Measurements from ENCODE around the gene CNIH2.
A peak's percentile ranks its signal among the peaks of the same experiment; 100 is the strongest.
"Not testable (repeated sequence)": the region's sequence is repeated elsewhere in the genome, so short reads cannot be mapped to it uniquely, and the experiment has no call there.

Gene CNIH2

DNA sequence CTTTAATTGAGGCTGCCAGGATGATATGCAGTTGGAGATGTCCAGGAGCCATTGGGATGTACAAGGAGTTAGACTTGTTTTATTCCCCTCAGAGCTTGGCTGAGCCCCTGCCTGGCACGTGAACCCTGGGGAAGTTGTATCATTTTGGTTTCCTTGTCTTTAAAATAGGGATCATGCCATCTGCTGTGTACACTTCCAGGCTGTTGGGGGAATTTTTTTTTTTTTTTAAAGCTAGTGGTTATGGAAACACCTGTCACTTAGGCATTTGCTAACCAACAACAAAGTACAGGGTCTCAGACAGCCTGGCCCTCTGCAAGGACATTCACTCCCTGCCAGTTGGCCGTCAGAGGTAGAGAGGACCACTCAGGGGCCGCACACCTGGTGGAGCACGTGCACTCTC is 18.0 kb upstream of the CNIH2 start:
- no peak for DNase-seq

DNA sequence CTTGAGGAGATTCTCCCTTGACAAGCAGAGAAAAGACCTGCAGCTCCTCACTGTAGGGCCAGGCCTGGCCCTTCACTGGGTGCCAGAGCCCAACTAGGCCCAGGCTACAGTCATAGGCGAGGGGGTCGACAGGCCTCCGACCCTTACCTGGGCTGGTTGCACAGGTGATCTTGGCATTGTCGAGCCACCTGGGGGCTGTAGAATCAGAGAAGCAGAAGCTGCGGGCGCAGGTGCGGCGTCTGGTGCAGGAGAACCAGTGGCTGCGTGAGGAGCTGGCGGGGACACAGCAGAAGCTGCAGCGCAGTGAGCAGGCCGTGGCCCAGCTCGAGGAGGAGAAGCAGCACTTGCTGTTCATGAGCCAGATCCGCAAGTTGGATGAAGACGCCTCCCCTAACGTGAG is 16.4 kb upstream of the CNIH2 start:
- no peak for DNase-seq

DNA sequence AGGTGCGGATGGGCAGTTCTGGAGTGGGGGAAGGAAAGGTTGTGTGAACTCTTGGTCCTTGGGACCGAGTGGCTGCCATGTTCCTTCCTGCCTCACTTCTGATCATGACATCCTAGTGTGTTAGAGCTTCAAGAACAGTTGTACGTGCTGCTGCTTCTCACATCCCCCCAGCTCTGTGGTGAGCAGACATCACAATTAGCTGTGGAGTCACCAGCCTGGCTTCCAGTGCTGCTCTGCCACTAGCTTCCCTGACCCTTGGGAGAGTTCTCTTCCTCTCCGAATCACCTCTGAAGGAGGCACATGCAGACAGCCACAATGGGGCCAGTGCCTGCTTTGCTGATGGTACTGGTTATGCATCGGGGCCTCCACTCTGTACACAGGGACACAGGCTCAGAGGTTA is 15.8 kb upstream of the CNIH2 start:
- no peak for DNase-seq

DNA sequence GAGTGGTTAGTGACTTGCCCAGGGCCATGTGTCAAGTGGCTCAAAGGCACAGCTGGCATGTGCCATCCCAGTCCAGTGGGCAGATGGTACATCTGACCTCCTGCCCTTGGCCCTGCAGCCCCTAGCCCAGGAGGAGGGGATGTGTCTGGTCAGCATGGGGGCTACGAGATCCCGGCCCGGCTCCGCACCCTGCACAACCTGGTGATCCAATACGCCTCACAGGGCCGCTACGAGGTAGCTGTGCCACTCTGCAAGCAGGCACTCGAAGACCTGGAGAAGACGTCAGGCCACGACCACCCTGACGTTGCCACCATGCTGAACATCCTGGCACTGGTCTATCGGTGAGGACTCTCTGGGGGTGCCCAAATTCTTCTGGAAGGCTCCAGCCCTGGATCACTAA is 15.3 kb upstream of the CNIH2 start:
- no peak for DNase-seq

DNA sequence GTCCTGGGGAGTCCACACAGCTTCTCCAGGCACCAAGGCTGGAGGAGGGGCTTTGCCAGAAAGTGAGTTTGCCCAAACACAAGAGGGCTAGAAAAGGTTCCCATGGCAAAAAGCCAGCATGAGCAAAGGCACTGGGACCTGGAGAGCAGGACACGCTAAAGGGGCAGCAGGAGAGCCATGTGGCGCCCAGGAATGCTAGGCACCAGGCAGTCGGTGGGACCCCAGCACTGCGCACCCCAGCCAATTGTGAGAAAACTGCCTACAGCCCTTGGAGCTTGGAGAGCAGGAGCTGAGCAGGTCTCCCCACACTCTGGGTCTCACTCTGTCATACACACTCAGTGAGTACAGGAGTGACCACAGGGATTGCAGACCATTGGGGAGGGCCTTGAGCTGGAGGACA is 14.7 kb upstream of the CNIH2 start:
- DNase-seq, result no peak

DNA sequence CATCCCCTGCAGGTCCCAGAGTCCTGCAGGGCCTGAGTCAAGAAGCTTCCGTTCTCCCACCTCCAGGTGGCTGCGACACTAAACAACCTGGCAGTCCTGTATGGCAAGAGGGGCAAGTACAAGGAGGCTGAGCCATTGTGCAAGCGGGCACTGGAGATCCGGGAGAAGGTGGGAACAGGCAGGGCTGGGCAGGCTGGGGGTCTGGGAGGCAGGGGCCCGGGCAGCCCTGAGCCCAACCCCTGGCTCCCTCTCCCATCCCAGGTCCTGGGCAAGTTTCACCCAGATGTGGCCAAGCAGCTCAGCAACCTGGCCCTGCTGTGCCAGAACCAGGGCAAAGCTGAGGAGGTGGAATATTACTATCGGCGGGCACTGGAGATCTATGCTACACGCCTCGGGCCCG is 14.2 kb upstream of the CNIH2 start:
- no peak for DNase-seq

DNA sequence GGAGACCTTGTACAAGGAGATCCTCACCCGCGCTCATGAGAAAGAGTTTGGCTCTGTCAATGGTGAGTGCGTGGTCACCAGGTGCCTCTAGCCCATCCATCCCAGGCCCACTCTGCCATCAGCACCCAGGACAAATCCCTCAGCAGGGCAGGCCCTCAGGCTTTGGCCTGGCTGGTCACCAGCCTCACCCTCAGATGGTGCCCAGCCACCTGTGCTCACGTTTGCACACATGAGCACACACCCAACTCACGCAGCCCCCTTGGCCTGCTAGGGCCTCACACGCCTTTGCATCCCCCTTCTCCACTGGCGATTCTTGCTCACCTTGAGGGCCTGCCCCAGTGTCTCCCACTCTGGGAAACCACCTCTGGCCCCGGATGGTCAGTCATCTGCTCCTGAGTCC is 13.6 kb upstream of the CNIH2 start:
- DNase-seq, result no peak

DNA sequence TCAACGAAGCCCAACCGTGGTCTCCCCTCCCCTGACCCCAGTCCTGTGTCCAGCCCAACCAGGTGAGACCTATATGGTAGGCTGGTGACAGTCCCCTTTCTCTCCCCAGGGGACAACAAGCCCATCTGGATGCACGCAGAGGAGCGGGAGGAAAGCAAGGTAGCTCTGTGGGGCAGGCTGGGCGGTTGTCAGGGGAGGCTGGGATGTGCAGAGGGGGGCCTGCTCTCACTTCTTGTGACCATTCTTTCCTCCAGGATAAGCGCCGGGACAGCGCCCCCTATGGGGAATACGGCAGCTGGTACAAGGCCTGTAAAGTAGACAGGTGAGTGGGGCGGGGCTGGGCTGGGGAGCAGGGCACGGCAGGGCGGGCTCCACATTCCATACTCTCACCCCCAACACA is 13.1 kb upstream of the CNIH2 start:
- DNase-seq, result no peak

DNA sequence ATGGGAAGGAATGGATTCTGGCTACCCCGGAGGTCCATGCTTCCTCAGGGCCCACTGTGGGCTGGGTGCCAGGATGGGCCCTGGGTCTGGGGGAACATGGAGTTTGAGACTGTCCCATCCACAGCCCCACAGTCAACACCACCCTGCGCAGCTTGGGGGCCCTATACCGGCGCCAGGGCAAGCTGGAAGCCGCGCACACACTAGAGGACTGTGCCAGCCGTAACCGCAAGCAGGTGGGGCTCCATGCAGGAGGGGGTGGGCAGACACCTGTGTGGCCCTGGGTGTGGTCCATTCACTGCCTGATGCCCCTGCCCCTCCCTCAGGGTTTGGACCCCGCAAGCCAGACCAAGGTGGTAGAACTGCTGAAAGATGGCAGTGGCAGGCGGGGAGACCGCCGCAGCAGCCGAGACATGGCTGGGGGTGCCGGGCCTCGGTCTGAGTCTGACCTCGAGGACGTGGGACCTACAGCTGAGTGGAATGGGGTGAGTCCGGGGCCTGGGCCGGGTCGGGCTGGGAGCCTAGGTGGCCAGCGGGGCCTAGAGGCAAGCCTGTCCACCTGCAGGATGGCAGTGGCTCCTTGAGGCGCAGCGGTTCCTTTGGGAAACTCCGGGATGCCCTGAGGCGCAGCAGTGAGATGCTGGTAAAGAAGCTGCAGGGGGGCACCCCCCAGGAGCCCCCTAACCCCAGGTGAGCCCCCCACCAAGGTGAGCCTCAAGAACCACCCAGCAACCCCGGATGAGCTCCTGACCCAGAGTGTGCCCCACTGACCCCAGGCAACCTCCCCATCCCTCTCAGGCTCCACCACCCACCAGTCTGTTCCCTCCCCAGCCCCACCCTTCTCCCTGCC is 12.2 kb upstream of the CNIH2 start:
- DNase-seq, result no peak

DNA sequence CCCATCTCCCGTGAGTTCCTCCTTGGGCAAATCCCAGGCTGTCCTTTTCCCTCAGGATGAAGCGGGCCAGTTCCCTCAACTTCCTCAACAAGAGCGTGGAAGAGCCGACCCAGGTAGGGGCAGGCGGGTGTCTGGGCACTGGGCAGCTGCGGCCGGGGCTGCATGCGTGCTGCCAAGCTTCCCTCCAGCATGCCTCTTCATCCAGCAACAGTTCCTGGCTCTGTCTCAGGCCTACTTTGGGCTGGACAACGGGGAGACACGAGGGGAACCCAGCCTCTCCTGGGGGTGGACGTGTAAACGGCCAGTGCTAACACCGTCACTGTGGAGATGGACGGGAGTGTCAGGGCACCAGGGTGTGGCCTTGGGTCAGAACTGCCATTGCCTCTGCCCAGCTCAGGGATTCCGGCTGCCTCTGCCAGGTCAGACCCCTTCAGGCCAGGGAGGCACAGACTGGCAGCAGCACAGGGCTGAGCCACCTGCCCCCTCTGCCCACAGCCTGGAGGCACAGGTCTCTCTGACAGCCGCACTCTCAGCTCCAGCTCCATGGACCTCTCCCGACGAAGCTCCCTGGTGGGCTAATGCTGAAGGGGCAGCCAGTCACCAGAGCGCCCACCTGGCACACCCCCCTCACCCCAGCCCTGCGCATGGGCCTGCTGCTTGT is 11.5 kb upstream of the CNIH2 start:
- no peak for DNase-seq

DNA sequence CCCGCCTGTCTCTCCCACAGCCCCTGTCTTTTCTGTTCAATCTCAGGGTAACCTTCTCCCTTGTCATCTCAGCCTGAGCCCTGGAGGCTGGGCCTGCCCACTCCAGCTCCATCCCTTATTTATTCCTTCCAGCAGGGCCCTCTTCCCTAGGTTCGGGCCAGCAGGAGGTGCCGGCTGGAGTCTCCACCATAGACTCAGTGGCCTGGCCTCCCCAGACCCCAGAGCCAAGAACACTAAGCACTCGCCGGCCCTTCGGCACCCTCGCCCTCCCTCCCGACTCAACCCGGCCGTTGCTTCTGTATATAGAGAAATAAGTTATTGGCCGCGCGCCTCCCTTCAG is 11.0 kb upstream of the CNIH2 start:
- DNase-seq, result no peak

DNA sequence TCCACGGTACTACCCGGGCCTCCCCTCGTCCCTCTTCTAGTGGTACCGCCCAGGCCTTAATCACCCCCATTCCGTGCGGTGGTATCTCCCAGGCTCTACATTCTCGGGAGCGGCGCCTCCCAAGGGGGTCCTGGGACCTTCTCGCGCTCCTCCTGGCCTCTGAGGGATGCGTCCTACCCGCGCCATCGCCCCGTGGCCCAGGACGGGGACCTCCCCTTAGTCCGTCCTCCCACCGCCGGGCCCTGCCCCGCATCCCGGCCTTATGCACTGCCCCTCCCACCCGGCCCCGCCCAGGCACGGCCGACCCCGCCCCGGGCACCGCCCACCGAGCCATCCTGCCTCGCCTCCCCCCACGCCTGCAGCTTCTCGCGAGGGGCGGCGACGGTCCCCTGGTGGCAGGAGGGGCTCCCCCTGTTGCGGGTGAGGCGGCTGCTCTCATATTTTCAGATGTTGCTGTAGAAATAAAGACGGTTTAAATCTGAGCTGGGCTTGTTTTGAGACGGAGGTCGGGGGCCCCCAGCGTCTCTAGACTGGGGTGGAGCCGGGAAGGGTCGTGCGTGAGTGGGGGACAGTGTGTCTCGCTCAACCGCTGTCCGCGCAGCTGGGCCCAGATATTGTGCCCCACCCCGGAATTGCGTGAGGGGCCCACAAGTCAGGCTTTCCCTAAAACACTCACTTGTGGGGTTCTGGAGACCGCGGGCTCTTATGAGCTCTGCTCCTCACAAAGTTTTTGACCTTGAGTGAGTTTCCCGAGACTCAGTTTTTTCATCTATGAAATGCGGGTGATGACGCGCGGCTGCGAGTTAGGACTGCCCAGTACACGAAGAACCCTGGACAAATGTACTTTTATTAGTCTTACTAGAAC is 10.4 kb upstream of the CNIH2 start:
- DNase-seq, result peak; percentile 49

DNA sequence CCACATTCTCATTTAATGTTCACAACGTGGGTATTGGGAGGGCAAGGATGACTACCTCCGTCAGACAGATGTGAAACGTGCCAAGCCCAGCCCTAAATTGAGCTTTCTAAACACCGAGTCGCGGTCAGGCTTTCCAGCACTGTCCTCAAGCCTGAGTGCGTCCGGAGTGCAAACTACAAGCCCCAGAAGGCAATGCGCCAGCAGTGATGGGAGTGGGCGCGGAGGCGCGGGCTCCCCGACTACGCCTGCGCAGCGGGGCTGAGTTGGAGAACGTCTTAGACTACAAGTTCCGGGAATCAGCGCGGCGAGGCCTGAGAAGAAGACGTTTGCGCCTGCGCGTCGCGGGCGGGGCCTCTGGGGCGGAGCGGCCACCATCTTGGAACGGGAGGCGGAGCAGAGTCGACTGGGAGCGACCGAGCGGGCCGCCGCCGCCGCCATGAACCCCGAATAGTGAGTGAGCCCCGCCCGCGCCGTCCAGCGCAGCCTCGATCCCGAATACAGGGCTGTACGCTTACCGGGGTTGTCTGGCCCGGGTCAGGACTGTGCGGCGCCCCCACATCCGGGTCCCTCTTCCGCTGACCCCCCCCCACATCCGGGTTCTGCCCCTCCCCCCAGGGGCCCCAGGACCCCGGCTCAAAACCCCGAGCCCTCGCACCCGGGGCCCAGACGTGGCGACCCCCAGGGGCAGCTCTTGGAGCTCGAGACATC is 9.6 kb upstream of the CNIH2 start, which contains the start of gene RAB1B:
Gene RAB1B, plus strand, starts transcription at position 396 of the 708 bp plus-strand sequence. Its CDS starts 41 bp downstream, at position 437.
- peak; percentile 99 for DNase-seq

DNA sequence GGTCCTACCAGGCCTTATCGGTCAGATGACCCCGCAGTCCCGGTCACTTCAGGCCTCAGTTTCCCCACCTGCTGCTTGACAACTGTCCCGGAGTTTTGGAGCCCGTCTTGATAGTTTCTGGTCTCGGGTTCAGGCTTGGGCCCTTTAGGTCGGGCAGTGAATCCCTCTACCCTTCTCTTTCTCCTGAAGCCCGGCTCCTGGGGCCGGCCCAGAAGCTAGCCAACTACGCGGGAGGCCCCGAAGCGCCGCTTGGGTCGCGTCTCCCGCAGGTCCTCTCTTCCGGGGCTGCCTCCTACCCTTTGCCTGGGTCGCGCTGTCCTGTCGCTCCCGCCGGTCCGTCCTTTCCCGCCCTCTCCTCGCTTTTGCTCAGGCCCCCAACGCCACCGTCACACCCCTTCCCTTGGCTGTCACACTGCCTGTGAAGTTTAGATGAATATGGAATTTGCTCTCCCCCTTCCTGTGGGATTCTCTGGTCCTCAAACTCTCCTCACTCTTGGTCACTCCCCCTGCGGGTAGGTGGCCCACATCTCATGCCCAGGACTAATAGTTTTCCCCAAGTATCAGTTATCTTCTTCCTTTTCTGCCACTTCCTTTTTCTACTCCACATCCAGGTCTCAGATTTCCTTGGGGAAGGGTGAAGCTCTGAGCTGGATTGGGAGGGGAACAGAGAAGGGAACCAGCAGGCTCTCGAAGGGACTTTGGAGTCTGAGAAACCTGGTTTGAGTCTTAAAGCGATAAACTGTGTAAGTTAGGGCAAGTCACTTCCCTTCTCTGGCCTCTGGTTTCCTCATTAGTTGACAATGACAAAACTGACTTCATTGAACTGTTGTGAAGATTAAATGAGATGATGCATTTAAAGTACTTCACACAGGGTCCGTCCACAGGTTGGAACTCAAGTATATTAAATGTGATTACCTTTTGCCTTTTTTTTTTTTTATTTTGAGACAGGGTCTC is 8.7 kb upstream of the CNIH2 start:
- DNase-seq, result no peak

DNA sequence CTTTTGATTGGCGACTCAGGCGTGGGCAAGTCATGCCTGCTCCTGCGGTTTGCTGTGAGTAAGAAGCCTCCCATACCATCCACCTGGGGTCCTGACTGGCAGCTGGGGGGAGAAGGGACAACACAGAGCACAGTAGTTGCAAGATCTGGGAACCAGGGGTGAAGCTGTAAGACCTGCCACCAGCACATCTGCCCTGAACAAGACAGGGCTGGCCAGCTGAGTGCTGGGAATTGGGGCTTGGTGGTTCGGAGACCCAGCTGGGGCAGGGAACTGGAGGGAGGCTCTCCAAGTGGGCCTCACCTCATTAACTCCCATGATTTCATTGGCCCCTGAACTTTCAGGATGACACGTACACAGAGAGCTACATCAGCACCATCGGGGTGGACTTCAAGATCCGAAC is 6.2 kb upstream of the CNIH2 start:
- DNase-seq, result no peak

DNA sequence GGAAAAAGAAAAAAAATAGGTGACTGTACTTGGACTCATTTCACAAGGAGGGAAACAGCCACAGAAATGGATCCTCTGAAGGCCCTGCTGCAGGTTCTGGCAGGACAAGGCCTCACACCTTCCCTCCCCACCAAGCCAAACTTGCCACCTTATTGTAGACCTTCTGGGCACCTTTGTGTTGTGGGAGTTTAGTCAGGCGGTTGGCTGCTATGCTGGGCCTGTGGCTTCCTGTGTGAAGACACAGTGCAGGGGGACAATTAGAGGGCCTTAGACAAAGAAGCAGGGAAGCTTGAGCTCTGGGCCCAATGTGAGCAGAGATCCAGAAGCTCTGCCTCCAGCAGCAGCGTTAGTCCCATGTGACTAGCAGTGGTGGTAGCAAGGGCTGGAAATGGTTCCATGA is 5.4 kb upstream of the CNIH2 start:
- DNase-seq, result no peak

DNA sequence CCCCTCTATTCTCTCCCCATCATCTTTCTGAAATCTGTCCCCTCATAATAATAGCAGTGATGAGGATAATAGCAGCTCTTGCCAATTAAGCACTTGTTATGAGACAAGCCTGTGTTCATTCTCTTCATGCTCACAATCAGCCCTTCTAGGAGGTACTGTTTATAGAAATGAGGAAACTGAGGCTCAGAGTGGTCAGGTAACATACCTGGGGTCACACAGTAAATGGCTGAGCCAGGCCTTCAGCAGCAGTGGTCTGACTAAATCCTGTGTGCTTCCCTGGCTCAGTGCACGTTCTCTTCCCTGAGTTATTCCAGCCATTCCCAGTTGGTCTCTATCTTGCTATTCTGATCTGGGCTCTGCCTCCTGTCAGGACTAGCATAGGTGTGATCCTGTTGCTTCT is 3.8 kb upstream of the CNIH2 start:
- no peak for DNase-seq

DNA sequence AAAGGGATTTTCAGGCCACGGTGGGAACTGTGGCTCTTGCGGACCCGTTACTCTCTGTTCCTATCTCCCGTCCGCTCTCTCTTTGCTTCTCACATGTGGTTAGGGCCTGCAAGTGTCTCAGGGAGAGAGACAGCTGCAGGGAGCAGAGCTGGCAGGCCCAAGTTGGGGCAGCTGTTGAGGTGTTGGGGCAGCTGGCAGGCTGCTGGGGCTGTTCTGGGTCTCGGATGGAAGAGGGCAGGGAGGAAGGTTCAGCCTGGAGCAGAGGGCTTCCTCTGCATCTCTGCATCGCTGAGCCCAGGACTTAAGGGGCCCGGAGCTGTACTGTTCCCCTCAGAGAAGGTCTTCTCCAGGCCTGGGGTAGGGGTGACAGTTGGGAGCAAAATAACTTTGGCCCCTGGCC is 2.6 kb upstream of the CNIH2 start:
- DNase-seq, result no peak

DNA sequence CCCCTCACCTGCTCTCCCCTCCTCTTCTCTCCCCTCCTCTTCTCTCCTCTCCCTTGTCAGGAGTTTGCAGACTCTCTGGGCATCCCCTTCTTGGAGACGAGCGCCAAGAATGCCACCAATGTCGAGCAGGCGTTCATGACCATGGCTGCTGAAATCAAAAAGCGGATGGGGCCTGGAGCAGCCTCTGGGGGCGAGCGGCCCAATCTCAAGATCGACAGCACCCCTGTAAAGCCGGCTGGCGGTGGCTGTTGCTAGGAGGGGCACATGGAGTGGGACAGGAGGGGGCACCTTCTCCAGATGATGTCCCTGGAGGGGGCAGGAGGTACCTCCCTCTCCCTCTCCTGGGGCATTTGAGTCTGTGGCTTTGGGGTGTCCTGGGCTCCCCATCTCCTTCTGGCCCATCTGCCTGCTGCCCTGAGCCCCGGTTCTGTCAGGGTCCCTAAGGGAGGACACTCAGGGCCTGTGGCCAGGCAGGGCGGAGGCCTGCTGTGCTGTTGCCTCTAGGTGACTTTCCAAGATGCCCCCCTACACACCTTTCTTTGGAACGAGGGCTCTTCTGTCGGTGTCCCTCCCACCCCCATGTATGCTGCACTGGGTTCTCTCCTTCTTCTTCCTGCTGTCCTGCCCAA is 1.9 kb upstream of the CNIH2 start:
- DNase-seq, result no peak

DNA sequence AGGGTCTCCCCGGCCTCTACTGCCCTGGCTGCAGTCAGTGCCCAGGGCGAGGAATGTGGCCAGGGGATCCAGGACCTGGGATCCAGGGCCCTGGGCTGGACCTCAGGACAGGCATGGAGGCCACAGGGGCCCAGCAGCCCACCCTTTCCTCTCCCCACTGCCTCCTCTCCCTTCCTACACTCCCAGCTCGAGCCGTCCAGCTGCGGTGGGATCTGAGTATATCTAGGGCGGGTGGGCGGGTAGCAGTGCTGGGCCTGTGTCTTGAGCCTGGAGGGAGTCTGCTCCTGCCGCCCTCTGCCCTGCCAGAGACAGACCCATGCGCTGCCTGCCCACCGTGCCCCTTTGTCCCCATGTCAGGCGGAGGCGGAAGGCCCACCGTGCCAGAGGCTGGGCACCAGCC is 1.4 kb upstream of the CNIH2 start:
- DNase-seq, result not testable (repeated sequence)

DNA sequence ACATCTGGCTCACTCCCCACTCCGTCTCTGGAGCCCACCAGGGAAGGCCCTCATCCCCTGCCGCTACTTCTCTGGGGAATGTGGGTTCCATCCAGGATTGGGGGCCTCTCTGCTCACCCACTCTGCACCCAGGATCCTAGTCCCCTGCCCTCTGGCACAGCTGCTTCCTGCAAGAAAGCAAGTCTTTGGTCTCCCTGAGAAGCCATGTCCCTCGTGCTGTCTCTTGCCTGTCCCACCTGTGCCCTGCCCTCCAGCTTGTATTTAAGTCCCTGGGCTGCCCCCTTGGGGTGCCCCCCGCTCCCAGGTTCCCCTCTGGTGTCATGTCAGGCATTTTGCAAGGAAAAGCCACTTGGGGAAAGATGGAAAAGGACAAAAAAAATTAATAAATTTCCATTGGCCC is 911 bp upstream of the CNIH2 start:
- DNase-seq, result not testable (repeated sequence)
